WTC11 (cell line): ENCODE results near the gene ZBTB47. TPM values are rescaled to one million over a fixed set of nuclear protein-coding genes. Genes with fewer than 3 reads are reported as not detected.

Experiments used
- ATAC-seq: fragments of 200-7000 bp; cut with Tn5 transposase; 2 replicates; pipeline ENCODE4 v1.10.0; 2021; ENCODE audit warnings: mild to moderate bottlenecking, moderate library complexity
- CTCF ChIA-PET: fragments of 300-600 bp; sonication (Branson Sonifier 250); formaldehyde crosslinking; loops from one replicate; lab custom pipeline; 2021; ENCODE audit warnings: antibody characterized with exemption; lab: Charles Lee
- POLR2A ChIA-PET: fragments of 350-600 bp; sonication (Branson Sonifier 250); formaldehyde crosslinking; loops from one replicate; lab custom pipeline; 2021; ENCODE audit warnings: antibody characterized with exemption; lab: Charles Lee
- DNase-seq: peaks from one replicate; pipeline ENCODE4 v3.0.0; 2021; ENCODE audit warnings: low spot score
- H3K27ac Mint-ChIP-seq: 2 replicates; pipeline ENCODE4 v1.8.0; 2021; ENCODE audit warnings: mixed read lengths
- H3K27me3 Mint-ChIP-seq: 2 replicates; pipeline ENCODE4 v1.8.0; 2021; ENCODE audit warnings: low read depth, mild to moderate bottlenecking, moderate library complexity, mixed read lengths
- H3K36me3 Mint-ChIP-seq: 2 replicates; pipeline ENCODE4 v1.8.0; 2021; ENCODE audit warnings: mixed read lengths
- H3K4me1 Mint-ChIP-seq: 2 replicates; pipeline ENCODE4 v1.8.0; 2022; ENCODE audit warnings: mixed read lengths
- H3K4me3 Mint-ChIP-seq: 2 replicates; pipeline ENCODE4 v1.8.0; 2021; ENCODE audit warnings: mild to moderate bottlenecking, moderate library complexity, mixed read lengths
- H3K9me3 Mint-ChIP-seq: 2 replicates; pipeline ENCODE4 v1.8.0; 2021; ENCODE audit warnings: mixed read lengths
- ARID4B ChIP-seq: sonication (generic); formaldehyde crosslinking; IDR thresholded peaks from 2 replicates; pipeline ENCODE4 v1.8.0; 2023; ENCODE audit warnings: missing genetic modification reagents, mild to moderate bottlenecking, borderline replicate concordance
- CBFB ChIP-seq: sonication (generic); formaldehyde crosslinking; IDR thresholded peaks from 2 replicates; pipeline ENCODE4 v1.8.1; 2022; ENCODE audit warnings: mild to moderate bottlenecking, low read depth, missing genetic modification reagents
- E2F4 ChIP-seq: sonication (generic); formaldehyde crosslinking; IDR thresholded peaks from 2 replicates; pipeline ENCODE4 v1.8.1; 2022; ENCODE audit warnings: low read depth, mild to moderate bottlenecking, moderate library complexity, missing genetic modification reagents, borderline replicate concordance
- FOXP1 ChIP-seq: sonication (generic); formaldehyde crosslinking; IDR thresholded peaks from 2 replicates; pipeline ENCODE4 v1.8.0; 2022; ENCODE audit warnings: missing genetic modification reagents, mild to moderate bottlenecking, moderate library complexity, borderline replicate concordance
- GABPB1 ChIP-seq: sonication (generic); formaldehyde crosslinking; IDR thresholded peaks from 2 replicates; pipeline ENCODE4 v1.8.1; 2023; ENCODE audit warnings: mild to moderate bottlenecking, missing genetic modification reagents
- GRHL2 ChIP-seq: fragments of 250-450 bp; sonication (Bioruptor Pico); IDR thresholded peaks from 2 replicates; pipeline ENCODE4 v1.8.0; 2022; ENCODE audit warnings: mild to moderate bottlenecking, moderate library complexity; ENCODE audit not compliant: insufficient replicate concordance, severe bottlenecking
- IRF2 ChIP-seq: sonication (generic); formaldehyde crosslinking; IDR thresholded peaks from 2 replicates; pipeline ENCODE4 v1.8.0; 2022; ENCODE audit warnings: low read depth, missing genetic modification reagents, borderline replicate concordance
- KAT7 ChIP-seq: sonication (generic); formaldehyde crosslinking; IDR thresholded peaks from 2 replicates; pipeline ENCODE4 v1.8.1; 2023; ENCODE audit warnings: missing genetic modification reagents, mild to moderate bottlenecking, borderline replicate concordance
- MLX ChIP-seq: sonication (generic); formaldehyde crosslinking; IDR thresholded peaks from 2 replicates; pipeline ENCODE4 v1.8.1; 2023; ENCODE audit warnings: mild to moderate bottlenecking, missing genetic modification reagents, moderate library complexity
- NFYB ChIP-seq: sonication (generic); formaldehyde crosslinking; conservative IDR thresholded peaks from 2 replicates; pipeline ENCODE4 v1.8.0; 2022; ENCODE audit warnings: low read depth, missing genetic modification reagents
- NR1H2 ChIP-seq: sonication (generic); formaldehyde crosslinking; IDR thresholded peaks from 2 replicates; pipeline ENCODE4 v1.9.0; 2021; ENCODE audit warnings: mild to moderate bottlenecking, moderate library complexity, missing genetic modification reagents
- SMAD3 ChIP-seq: sonication (generic); formaldehyde crosslinking; IDR thresholded peaks from 2 replicates; pipeline ENCODE4 v1.8.0; 2022; ENCODE audit warnings: missing genetic modification reagents, mild to moderate bottlenecking, borderline replicate concordance
- TEAD1 ChIP-seq: sonication (generic); formaldehyde crosslinking; IDR thresholded peaks from 2 replicates; pipeline ENCODE4 v1.8.0; 2022; ENCODE audit warnings: mild to moderate bottlenecking, missing genetic modification reagents
- USF2 ChIP-seq: sonication (generic); formaldehyde crosslinking; IDR thresholded peaks from 2 replicates; pipeline ENCODE4 v1.8.1; 2023; ENCODE audit warnings: mild to moderate bottlenecking, missing genetic modification reagents, moderate library complexity
- ZNF121 ChIP-seq: sonication (generic); formaldehyde crosslinking; IDR thresholded peaks from 2 replicates; pipeline ENCODE4 v1.8.0; 2023; ENCODE audit warnings: missing genetic modification reagents
- ZNF263 ChIP-seq: sonication (generic); formaldehyde crosslinking; IDR thresholded peaks from 2 replicates; pipeline ENCODE4 v1.8.1; 2022; ENCODE audit warnings: low read depth, mild to moderate bottlenecking, moderate library complexity, missing genetic modification reagents
- ZNF281 ChIP-seq: sonication (generic); formaldehyde crosslinking; IDR thresholded peaks from 2 replicates; pipeline ENCODE4 v1.8.0; 2023; ENCODE audit warnings: mild to moderate bottlenecking, missing genetic modification reagents
- ZNF317 ChIP-seq: sonication (generic); formaldehyde crosslinking; IDR thresholded peaks from 2 replicates; pipeline ENCODE4 v1.8.1; 2023; ENCODE audit warnings: low read depth, mild to moderate bottlenecking, moderate library complexity, missing genetic modification reagents, borderline replicate concordance
- ZNF512 ChIP-seq: sonication (generic); formaldehyde crosslinking; IDR thresholded peaks from 2 replicates; pipeline ENCODE4 v1.8.1; 2022; ENCODE audit warnings: missing genetic modification reagents, borderline replicate concordance
- ZSCAN18 ChIP-seq: fragments of 250-450 bp; sonication (Bioruptor Pico); IDR thresholded peaks from 2 replicates; pipeline ENCODE4 v2.1.2; 2022; ENCODE audit warnings: mild to moderate bottlenecking, moderate library complexity
- total RNA-seq: library from RNA; stranded (reverse); gene quantifications from 3 replicates; pipeline ENCODE4 v1.2.3, GENCODE V29; 2021

ZBTB47 gene
- total RNA-seq, 1 experiment from 2014 or later: 5.2 TPM

- H3K36me3 Mint-ChIP-seq: no peaks in the 10 kb centered on the region
- POLR2A ChIA-PET: interaction anchor here (0.6 kb wide), 1 partner anchor 81 kb away, joined by 3 read pairs; no protein-coding TSS in a partner anchor
- CTCF ChIA-PET: interaction anchor here (0.9 kb wide), 1 partner anchor 11 kb away, joined by 3 read pairs; the partner anchor contains the start of gene HHATL
- no peaks in the 10 kb centered on the region for H3K4me1 Mint-ChIP-seq
- no peaks in the 10 kb centered on the region for H3K9me3 Mint-ChIP-seq
- TF ChIP-seq TEAD1 (CRISPR knock-in tag) (no peak), USF2 (CRISPR knock-in tag) (no peak), FOXP1 (CRISPR knock-in tag) (no peak), ZNF317 (CRISPR knock-in tag) (no peak), GABPB1 (CRISPR knock-in tag) (no peak), ZNF121 (CRISPR knock-in tag) (no peak), E2F4 (no peak), GRHL2 (no peak), NFYB (no peak), KAT7 (CRISPR knock-in tag) (no peak), ZSCAN18 (CRISPR knock-in tag) (no peak), CBFB (CRISPR knock-in tag) (no peak), ARID4B (CRISPR knock-in tag) (no peak), ZNF263 (no peak), MLX (CRISPR knock-in tag) (no peak), IRF2 (CRISPR knock-in tag) (no peak), ZNF512 (CRISPR knock-in tag) (no peak), SMAD3 (CRISPR knock-in tag) (no peak), ZNF281 (CRISPR knock-in tag) (no peak), NR1H2 (CRISPR knock-in tag) (no peak)
- H3K27me3 Mint-ChIP-seq: no peaks in the 10 kb centered on the region
- DNase-seq (no peak), ATAC-seq (no peak)
- H3K27ac Mint-ChIP-seq: no peak overlapping the region
- H3K4me3 Mint-ChIP-seq: no peak overlapping the region
Observed at GRCh38 chr3:42714171-42714852, 60.8 kb downstream of the ZBTB47 start.
